Measurements from ENCODE around the gene MRI1.

The MRI1 gene

DNA sequence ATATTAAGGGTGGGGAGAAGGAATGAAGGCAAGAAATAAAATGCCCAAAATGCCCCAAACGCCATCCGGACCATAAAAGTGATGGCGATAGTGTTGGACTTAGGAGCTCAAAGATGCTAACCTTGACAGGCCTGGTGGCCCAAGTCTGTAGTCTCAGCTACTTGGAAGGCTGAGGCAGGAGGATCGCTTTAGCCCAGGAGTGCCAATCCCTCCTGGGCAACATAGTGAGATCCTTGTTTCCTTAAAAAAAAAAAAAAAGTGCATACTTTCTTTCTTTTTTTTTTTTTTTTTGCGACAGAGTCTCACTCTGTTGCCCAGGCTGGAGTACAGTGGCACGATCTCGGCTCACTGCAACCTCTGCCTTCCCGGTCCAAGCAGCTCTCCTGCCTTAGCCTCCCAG is 32.0 kb upstream of the MRI1 start:
- no peaks in the 10 kb centered on the region for H3K27me3 ChIP-seq (ENCODE audit: low read length)
- 0 out of 2 replicates have a peak, but pooled peaks cover 4% of the 10 kb centered on the region for H3F3A ChIP-seq (ENCODE audit: insufficient read depth)
- H3K9me3 ChIP-seq (ENCODE audit: insufficient read depth, low read length) = no peaks in the 10 kb centered on the region
- H3K79me2 ChIP-seq (ENCODE audit: insufficient read depth, low read length) = no peaks in the 10 kb centered on the region
- H2AFZ ChIP-seq (ENCODE audit: low read depth, low read length, severe bottlenecking) = no peak overlapping the region
- peak overlapping the region; percentile 96 for H3K4me2 ChIP-seq (ENCODE audit: low read depth, low read length, poor library complexity, severe bottlenecking)
- no peaks in the 10 kb centered on the region for H4K20me1 ChIP-seq (ENCODE audit: low read depth, low read length)
- no peaks in the 10 kb centered on the region for H3K36me3 ChIP-seq (ENCODE audit: low read length)
- TF ChIP-seq, protein P1, sequence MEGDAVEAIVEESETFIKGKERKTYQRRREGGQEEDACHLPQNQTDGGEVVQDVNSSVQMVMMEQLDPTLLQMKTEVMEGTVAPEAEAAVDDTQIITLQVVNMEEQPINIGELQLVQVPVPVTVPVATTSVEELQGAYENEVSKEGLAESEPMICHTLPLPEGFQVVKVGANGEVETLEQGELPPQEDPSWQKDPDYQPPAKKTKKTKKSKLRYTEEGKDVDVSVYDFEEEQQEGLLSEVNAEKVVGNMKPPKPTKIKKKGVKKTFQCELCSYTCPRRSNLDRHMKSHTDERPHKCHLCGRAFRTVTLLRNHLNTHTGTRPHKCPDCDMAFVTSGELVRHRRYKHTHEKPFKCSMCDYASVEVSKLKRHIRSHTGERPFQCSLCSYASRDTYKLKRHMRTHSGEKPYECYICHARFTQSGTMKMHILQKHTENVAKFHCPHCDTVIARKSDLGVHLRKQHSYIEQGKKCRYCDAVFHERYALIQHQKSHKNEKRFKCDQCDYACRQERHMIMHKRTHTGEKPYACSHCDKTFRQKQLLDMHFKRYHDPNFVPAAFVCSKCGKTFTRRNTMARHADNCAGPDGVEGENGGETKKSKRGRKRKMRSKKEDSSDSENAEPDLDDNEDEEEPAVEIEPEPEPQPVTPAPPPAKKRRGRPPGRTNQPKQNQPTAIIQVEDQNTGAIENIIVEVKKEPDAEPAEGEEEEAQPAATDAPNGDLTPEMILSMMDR (IDR thresholded peaks at IDR 0.05; ENCODE audit: insufficient read depth, low read length, poor library complexity, severe bottlenecking) = no peak
- no peak for TF ChIP-seq EZH2phosphoT487 (conservative IDR thresholded peaks at IDR 0.05; ENCODE audit: low read length)
- peak overlapping the region; percentile 81 for H3K9ac ChIP-seq (ENCODE audit: low read length)
- H3K27ac ChIP-seq (ENCODE audit: low read depth, low read length) = no peak overlapping the region
- H3K4me3 ChIP-seq (ENCODE audit: insufficient read depth, low read length, poor library complexity, severe bottlenecking) = peak overlapping the region; percentile 85
- no peaks in the 10 kb centered on the region for H3K9me2 ChIP-seq (replicated peaks; ENCODE audit: insufficient read depth, low read length)

DNA sequence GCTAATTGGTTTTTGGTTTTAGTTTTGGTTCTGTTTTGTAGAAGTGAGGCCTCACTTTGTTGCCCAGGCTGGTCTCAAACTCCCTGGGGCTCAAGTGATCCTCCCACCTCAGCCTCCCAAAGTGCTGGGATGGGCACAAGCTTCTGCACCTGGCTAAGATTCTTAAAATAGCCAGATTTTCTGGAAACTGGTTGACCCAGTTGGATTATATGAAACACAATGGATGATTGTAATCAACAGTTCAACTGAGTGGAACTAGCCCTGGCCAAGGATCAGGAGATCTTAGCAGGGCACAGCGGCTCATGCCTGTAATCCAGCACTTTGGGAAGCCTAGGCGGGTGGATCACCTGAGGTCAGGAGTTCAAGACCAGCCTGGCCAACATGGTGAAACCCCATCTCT is 29.6 kb upstream of the MRI1 start:
- H4K20me1 ChIP-seq (ENCODE audit: low read depth, low read length) = no peaks in the 10 kb centered on the region
- no peak overlapping the region for H3K4me2 ChIP-seq (ENCODE audit: low read depth, low read length, poor library complexity, severe bottlenecking)
- H2AFZ ChIP-seq (ENCODE audit: low read depth, low read length, severe bottlenecking) = no peak overlapping the region
- H3K9me2 ChIP-seq (replicated peaks; ENCODE audit: insufficient read depth, low read length) = no peaks in the 10 kb centered on the region
- TF ChIP-seq, protein P1 (IDR thresholded peaks at IDR 0.05; ENCODE audit: insufficient read depth, low read length, poor library complexity, severe bottlenecking) = no peak
- no peak for TF ChIP-seq EZH2phosphoT487 (conservative IDR thresholded peaks at IDR 0.05; ENCODE audit: low read length)
- no peaks in the 10 kb centered on the region for H3K79me2 ChIP-seq (ENCODE audit: insufficient read depth, low read length)
- H3F3A ChIP-seq (ENCODE audit: insufficient read depth) = 0 out of 2 replicates have a peak, but pooled peaks cover 4% of the 10 kb centered on the region
- no peak overlapping the region for H3K27ac ChIP-seq (ENCODE audit: low read depth, low read length)
- no peak overlapping the region for H3K4me3 ChIP-seq (ENCODE audit: insufficient read depth, low read length, poor library complexity, severe bottlenecking)
- H3K27me3 ChIP-seq (ENCODE audit: low read length) = no peaks in the 10 kb centered on the region
- H3K9me3 ChIP-seq (ENCODE audit: insufficient read depth, low read length) = no peaks in the 10 kb centered on the region
- H3K36me3 ChIP-seq (ENCODE audit: low read length) = no peaks in the 10 kb centered on the region
- H3K9ac ChIP-seq (ENCODE audit: low read length) = no peak overlapping the region

DNA sequence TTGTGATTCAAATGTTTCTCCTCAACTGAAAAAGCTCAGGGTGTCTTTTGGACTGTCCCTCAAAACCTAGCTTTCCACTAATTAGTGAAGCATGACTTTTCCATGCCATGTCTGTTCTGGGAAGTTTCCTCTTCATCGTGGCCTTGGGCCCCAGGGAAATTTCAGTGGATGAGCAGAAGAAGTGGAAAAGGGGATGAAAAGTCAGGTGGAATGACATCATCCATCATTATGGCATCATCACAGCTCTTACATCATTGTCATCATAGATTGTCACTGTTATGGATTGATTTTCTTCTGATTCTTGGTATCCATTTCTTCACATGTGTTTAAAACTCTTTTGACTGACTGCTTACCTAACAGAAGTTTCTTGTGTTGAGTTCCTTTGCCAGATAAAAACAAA is 26.2 kb upstream of the MRI1 start:
- Histone ChIP-seq H3K79me2 (ENCODE audit: insufficient read depth, low read length) (no peaks in the 10 kb centered on the region), H4K20me1 (ENCODE audit: low read depth, low read length) (no peaks in the 10 kb centered on the region), H3K9me2 (replicated peaks; ENCODE audit: insufficient read depth, low read length) (no peaks in the 10 kb centered on the region), H3K9ac (ENCODE audit: low read length) (no peak overlapping the region), H3K27me3 (ENCODE audit: low read length) (no peaks in the 10 kb centered on the region), H3K36me3 (ENCODE audit: low read length) (no peaks in the 10 kb centered on the region), H3F3A (ENCODE audit: insufficient read depth) (no peaks in the 10 kb centered on the region), H3K4me3 (ENCODE audit: insufficient read depth, low read length, poor library complexity, severe bottlenecking) (no peak overlapping the region), H3K27ac (ENCODE audit: low read depth, low read length) (no peak overlapping the region), H3K4me2 (ENCODE audit: low read depth, low read length, poor library complexity, severe bottlenecking) (no peak overlapping the region), H2AFZ (ENCODE audit: low read depth, low read length, severe bottlenecking) (no peak overlapping the region), H3K9me3 (ENCODE audit: insufficient read depth, low read length) (no peaks in the 10 kb centered on the region)
- TF ChIP-seq, protein P1 (IDR thresholded peaks at IDR 0.05; ENCODE audit: insufficient read depth, low read length, poor library complexity, severe bottlenecking) = no peak
- TF ChIP-seq EZH2phosphoT487 (conservative IDR thresholded peaks at IDR 0.05; ENCODE audit: low read length) = no peak
